T-helper 1 cell treated with Interleukin-12 subunit alpha and Interleukin-12 subunit beta and Interleukin-4 antibody, amounts not matched to agents 30 μg/mL and 1 μg/mL, for 36 hours (primary cell): Measurements from ENCODE around the gene TMEM132D.

Experiments
- H3K27ac Mint-ChIP-seq: one replicate; pipeline ENCODE4 v1.8.0; 2021; ENCODE audit warnings: mild to moderate bottlenecking, mixed read lengths
- H3K27me3 Mint-ChIP-seq: one replicate; pipeline ENCODE4 v1.8.0; 2021; ENCODE audit warnings: low read depth, mixed read lengths
- H3K36me3 Mint-ChIP-seq: one replicate; pipeline ENCODE4 v1.8.0; 2021; ENCODE audit warnings: low read depth, mixed read lengths
- H3K4me1 Mint-ChIP-seq: one replicate; pipeline ENCODE4 v1.8.0; 2021; ENCODE audit warnings: low read depth, mixed read lengths
- H3K4me3 Mint-ChIP-seq: one replicate; pipeline ENCODE4 v1.8.0; 2021; ENCODE audit warnings: mild to moderate bottlenecking, moderate library complexity, mixed read lengths
- H3K9me3 Mint-ChIP-seq: one replicate; pipeline ENCODE4 v1.8.0; 2021; ENCODE audit warnings: mixed read lengths

TMEM132D gene

GRCh38 chr12:129819391-129819790 is 84.4 kb downstream of the TMEM132D start:
- H3K4me1 Mint-ChIP-seq, result no peaks in the 10 kb centered on the region
- no peak overlapping the region for H3K4me3 Mint-ChIP-seq
- H3K27ac Mint-ChIP-seq, result no peak overlapping the region
- H3K27me3 Mint-ChIP-seq, result no peaks in the 10 kb centered on the region
- no peaks in the 10 kb centered on the region for H3K36me3 Mint-ChIP-seq
- H3K9me3 Mint-ChIP-seq, result peaks cover 15% of the 10 kb centered on the region

DNA sequence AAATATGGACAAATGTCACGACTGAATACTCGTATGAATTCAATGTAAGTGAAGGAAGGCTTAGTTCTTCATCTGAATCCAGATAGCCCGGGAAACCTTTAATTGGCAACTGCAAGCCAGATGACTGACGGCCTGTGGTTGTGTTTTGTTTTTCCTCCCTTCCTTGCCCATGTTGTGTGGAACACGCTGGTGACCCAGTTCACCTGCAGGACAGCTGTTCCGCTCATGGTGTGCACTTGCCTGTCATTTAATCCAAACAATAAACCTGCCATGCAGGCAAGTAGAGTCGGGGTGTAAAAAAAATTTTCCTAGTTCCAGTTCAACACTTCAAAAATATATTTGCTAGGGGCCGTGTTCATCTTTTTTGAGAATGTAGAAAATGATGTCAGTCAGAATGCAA is 88.0 kb downstream of the TMEM132D start:
- Mint-ChIP-seq H3K4me1 (no peaks in the 10 kb centered on the region), H3K9me3 (peaks cover 4% of the 10 kb centered on the region), H3K36me3 (no peaks in the 10 kb centered on the region), H3K4me3 (no peak overlapping the region), H3K27me3 (no peaks in the 10 kb centered on the region), H3K27ac (no peak overlapping the region)

- H3K4me1 Mint-ChIP-seq, result no peaks in the 10 kb centered on the region
- no peak overlapping the region for H3K27ac Mint-ChIP-seq
- H3K36me3 Mint-ChIP-seq, result no peaks in the 10 kb centered on the region
- no peaks in the 10 kb centered on the region for H3K27me3 Mint-ChIP-seq
- peaks cover 15% of the 10 kb centered on the region for H3K9me3 Mint-ChIP-seq
- H3K4me3 Mint-ChIP-seq, result no peak overlapping the region
Observed at GRCh38 chr12:129811963-129812362, 91.9 kb downstream of the TMEM132D start.

- Mint-ChIP-seq H3K4me1 (no peaks in the 10 kb centered on the region), H3K27me3 (no peaks in the 10 kb centered on the region), H3K9me3 (peaks cover 15% of the 10 kb centered on the region), H3K36me3 (no peaks in the 10 kb centered on the region), H3K27ac (no peak overlapping the region), H3K4me3 (no peak overlapping the region)
Observed at GRCh38 chr12:129807136-129807535, 96.7 kb downstream of the TMEM132D start.

GRCh38 chr12:129791396-129791795 is 112.4 kb downstream of the TMEM132D start:
- no peak overlapping the region for H3K27ac Mint-ChIP-seq
- H3K9me3 Mint-ChIP-seq, result peaks cover 5% of the 10 kb centered on the region
- no peaks in the 10 kb centered on the region for H3K27me3 Mint-ChIP-seq
- no peaks in the 10 kb centered on the region for H3K36me3 Mint-ChIP-seq
- no peaks in the 10 kb centered on the region for H3K4me1 Mint-ChIP-seq
- H3K4me3 Mint-ChIP-seq, result no peak overlapping the region

GRCh38 chr12:129790930-129791329 is 112.9 kb downstream of the TMEM132D start:
- Mint-ChIP-seq H3K4me1 (no peaks in the 10 kb centered on the region), H3K36me3 (no peaks in the 10 kb centered on the region), H3K27ac (no peak overlapping the region), H3K9me3 (peaks cover 8% of the 10 kb centered on the region), H3K4me3 (no peak overlapping the region), H3K27me3 (no peaks in the 10 kb centered on the region)

DNA sequence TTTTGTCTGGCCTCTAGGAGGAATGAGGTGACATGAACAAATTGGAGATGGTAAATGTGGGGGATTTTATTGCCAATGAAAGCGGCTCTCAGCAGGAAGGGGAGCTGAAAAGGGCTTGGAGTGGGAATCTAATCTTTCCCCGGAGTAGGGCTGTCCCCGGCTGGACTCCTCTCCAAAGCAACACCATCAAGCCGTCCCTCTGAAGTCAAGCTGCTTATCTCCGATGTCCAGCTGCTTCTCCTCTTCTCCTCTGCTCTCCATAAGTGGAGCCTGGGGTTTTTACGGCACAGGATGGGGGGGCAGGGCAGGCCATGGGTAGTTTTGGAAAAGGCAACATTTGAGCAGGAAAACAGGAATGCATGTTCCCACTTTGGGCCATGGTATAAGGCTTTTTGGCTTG is 113.5 kb downstream of the TMEM132D start:
- Mint-ChIP-seq H3K9me3 (peaks cover 14% of the 10 kb centered on the region), H3K4me1 (no peaks in the 10 kb centered on the region), H3K36me3 (no peaks in the 10 kb centered on the region), H3K27ac (no peak overlapping the region), H3K27me3 (no peaks in the 10 kb centered on the region), H3K4me3 (no peak overlapping the region)

GRCh38 chr12:129789921-129790320 is 113.9 kb downstream of the TMEM132D start:
- H3K36me3 Mint-ChIP-seq, result no peaks in the 10 kb centered on the region
- H3K4me1 Mint-ChIP-seq, result no peaks in the 10 kb centered on the region
- H3K27me3 Mint-ChIP-seq, result no peaks in the 10 kb centered on the region
- H3K4me3 Mint-ChIP-seq, result no peak overlapping the region
- H3K27ac Mint-ChIP-seq, result no peak overlapping the region
- H3K9me3 Mint-ChIP-seq, result peaks cover 16% of the 10 kb centered on the region

- Mint-ChIP-seq H3K4me1 (no peaks in the 10 kb centered on the region), H3K4me3 (no peak overlapping the region), H3K27me3 (no peaks in the 10 kb centered on the region), H3K36me3 (no peaks in the 10 kb centered on the region), H3K9me3 (peaks cover 20% of the 10 kb centered on the region), H3K27ac (no peak overlapping the region)
Observed at GRCh38 chr12:129788506-129789084, 115.2 kb downstream of the TMEM132D start.

DNA sequence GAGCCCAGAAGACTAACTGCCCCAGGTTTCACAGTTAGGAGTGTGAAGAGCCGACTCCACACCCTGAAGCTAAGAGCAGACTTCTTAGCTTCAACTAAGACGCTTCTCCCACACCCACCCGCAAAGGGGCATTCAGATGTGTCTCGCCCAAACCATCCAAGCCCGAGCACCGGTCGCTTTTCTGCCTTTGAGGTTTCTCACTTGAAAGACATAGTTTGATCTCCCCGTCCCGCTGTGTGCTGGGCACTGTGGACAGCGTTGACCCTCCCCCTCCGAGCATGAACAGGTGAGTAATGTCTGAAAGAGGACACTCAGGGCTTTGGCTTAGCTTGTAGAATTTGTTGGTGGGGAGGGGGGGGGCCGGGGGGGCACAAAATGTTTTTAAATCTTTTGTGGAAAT is 123.8 kb downstream of the TMEM132D start:
- no peaks in the 10 kb centered on the region for H3K27me3 Mint-ChIP-seq
- H3K27ac Mint-ChIP-seq, result no peak overlapping the region
- H3K36me3 Mint-ChIP-seq, result no peaks in the 10 kb centered on the region
- no peaks in the 10 kb centered on the region for H3K4me1 Mint-ChIP-seq
- H3K4me3 Mint-ChIP-seq, result no peak overlapping the region
- H3K9me3 Mint-ChIP-seq, result peaks cover 23% of the 10 kb centered on the region

DNA sequence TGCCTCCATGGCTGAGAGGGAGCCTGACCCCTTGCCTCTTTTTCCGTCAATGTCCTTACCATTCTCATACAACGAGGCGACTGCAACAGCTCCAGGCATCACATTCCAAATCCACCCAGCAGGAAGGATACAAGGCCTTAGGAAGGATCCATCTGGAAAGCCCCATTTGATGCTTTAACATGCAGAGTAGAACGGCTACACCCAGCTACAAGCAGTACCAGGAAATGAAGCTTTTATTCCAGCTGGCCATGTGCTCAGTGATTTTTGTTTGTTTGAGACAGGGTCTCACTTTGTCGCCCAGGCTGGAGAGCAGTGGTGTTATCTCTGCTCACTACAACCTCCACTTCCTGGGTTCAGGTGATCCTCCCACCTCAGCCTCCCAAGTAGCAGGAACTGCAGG is 124.8 kb downstream of the TMEM132D start:
- H3K9me3 Mint-ChIP-seq, result peaks cover 25% of the 10 kb centered on the region
- no peaks in the 10 kb centered on the region for H3K4me1 Mint-ChIP-seq
- no peaks in the 10 kb centered on the region for H3K36me3 Mint-ChIP-seq
- H3K27ac Mint-ChIP-seq, result no peak overlapping the region
- no peaks in the 10 kb centered on the region for H3K27me3 Mint-ChIP-seq
- H3K4me3 Mint-ChIP-seq, result no peak overlapping the region

DNA sequence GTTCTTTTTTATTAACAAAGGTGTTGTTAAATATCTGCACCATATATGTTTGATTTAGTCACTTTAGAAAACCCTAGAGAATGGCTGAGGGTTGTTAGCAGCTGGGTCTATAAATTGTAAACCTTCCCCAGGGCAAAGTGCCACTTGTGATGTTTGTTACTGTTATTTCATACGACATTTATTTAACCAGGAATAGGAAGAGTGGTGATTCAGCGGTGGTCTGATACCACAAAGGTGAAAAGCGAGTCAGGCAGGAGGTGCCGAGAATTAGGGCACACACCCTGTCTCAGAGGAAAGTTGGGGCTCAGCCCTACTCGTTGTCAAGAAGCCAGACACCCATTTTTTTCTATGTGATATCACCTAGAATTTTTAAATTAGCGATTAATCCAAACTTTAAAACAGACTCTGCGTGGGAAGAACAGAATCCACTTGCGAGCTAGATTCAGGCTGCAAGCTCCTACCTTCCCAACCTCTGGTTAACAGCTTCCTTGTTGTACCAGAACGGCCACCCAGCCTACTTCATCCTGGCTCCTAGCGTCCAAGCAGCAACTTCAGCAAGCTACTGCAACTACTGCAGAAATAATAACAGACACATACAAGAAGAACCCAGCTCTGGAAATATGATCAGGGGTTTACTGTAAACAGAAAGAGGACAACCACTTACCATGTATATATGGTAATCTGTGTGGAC is 126.7 kb downstream of the TMEM132D start:
- Mint-ChIP-seq H3K36me3 (no peaks in the 10 kb centered on the region), H3K4me1 (no peaks in the 10 kb centered on the region), H3K9me3 (peaks cover 26% of the 10 kb centered on the region), H3K27me3 (no peaks in the 10 kb centered on the region), H3K27ac (no peak overlapping the region), H3K4me3 (no peak overlapping the region)

DNA sequence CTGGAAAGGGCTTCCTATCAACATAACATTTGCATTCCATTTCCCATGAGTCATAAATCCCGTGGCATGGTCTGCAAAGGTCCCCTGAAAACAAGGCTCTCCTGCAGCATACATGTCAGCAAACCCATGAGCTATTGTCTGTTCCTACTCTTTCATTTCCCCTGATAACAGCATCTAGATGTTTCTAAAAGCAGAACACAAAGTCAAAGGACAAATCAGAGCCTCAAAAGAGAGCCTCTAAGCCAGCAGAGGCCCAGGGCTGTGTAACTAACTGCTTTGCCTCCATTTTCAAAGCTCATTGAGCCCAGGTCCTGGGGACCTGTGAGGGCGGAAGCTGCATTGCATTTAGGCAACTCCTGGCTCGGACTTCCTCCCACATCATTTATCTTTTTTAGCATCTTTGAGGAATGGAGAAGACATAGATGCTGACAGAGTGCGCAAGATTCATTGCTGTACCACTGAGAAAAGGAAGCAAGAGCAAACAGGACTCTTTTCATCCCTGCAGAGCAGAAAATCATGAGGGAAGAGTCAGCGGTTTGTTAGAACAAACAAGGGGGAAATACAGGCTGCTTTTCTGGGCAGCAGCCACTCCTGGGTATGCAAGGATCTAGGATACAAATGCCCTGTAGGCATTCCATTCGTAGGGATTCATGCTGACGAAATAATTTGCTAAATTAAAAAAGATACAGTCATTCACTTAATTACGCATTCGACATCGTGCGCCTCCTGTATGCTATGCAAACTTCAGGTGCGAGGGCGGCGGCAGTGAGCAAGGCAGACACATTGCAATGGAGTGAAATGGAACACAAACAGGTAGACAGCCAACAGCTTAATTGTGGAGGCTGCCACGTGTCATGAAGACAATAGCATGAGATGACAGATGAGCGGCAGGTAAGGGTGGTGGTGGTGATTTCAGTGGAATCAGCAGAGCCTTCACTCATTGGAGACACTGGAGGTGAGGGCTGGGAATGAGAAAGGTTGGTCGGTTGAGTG is 131.0 kb downstream of the TMEM132D start:
- H3K27ac Mint-ChIP-seq, result no peak overlapping the region
- H3K4me3 Mint-ChIP-seq, result no peak overlapping the region
- no peaks in the 10 kb centered on the region for H3K4me1 Mint-ChIP-seq

GRCh38 chr12:129771238-129771637 is 132.6 kb downstream of the TMEM132D start:
- Mint-ChIP-seq H3K36me3 (no peaks in the 10 kb centered on the region), H3K4me1 (no peaks in the 10 kb centered on the region), H3K9me3 (peaks cover 43% of the 10 kb centered on the region), H3K27ac (no peak overlapping the region), H3K4me3 (no peak overlapping the region), H3K27me3 (no peaks in the 10 kb centered on the region)

More for the DNA sequence above, 131.0 kb downstream of the TMEM132D start:
- no peaks in the 10 kb centered on the region for H3K36me3 Mint-ChIP-seq
- H3K9me3 Mint-ChIP-seq, result peaks cover 31% of the 10 kb centered on the region
- H3K27me3 Mint-ChIP-seq, result no peaks in the 10 kb centered on the region

DNA sequence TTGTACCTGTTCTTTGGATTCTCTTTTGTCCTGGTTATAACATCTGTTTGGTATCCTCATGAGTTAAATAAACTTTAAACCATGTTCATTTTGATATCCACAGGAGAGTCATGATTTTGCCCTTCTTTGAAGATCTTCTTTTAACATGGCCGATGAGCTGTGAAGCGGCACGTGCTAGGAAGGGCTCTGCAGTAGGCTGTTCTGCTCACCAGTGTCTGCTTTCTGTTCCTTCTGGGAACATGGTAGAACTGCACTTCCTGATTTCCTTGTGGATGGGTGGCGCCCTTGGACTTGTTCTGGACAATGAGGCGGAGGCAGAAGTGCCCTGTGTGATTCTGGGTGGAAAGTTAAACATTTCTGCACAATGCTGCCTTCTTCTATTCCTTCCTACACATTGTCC is 138.1 kb downstream of the TMEM132D start:
- no peaks in the 10 kb centered on the region for H3K27me3 Mint-ChIP-seq
- H3K4me3 Mint-ChIP-seq, result no peak overlapping the region
- no peaks in the 10 kb centered on the region for H3K36me3 Mint-ChIP-seq
- H3K27ac Mint-ChIP-seq, result no peak overlapping the region
- no peaks in the 10 kb centered on the region for H3K4me1 Mint-ChIP-seq
- peaks cover 52% of the 10 kb centered on the region for H3K9me3 Mint-ChIP-seq
